ENCODE results near the gene SLC8A1.

- no peak for TF ChIP-seq RAD21 (IDR thresholded peaks at IDR 0.05; ENCODE audit: insufficient read depth, low read depth, low read length)
- no peak for TF ChIP-seq CTCF (IDR thresholded peaks at IDR 0.05 in 2 of 3, conservative IDR thresholded peaks at IDR 0.05 in 1 of 3; ENCODE audit: control insufficient read depth in 2 of 3, extremely low read depth in 1 of 3, insufficient read depth in 1 of 3, low read depth in 3 of 3, low read length in 3 of 3)
- TF ChIP-seq POLR2A (IDR thresholded peaks at IDR 0.05; ENCODE audit: low read depth, low read length) = no peak
- no peak for TF ChIP-seq CREB1 (IDR thresholded peaks at IDR 0.05; ENCODE audit: low read depth)
- no peak for TF ChIP-seq ATF7 (IDR thresholded peaks at IDR 0.05; ENCODE audit: low read depth)
- no peak for TF ChIP-seq TAF1 (IDR thresholded peaks at IDR 0.05; ENCODE audit: borderline replicate concordance, low read depth, low read length)
- no peak for TF ChIP-seq TCF7 (IDR thresholded peaks at IDR 0.05; ENCODE audit: borderline replicate concordance)
- TF ChIP-seq RFX5 (IDR thresholded peaks at IDR 0.05; ENCODE audit: low read depth, low read length) = no peak
- TF ChIP-seq ATF2 (IDR thresholded peaks at IDR 0.05; ENCODE audit: low read length) = no peak
- TF ChIP-seq STAT3 (IDR thresholded peaks at IDR 0.05; ENCODE audit: low read depth, low read length) = no peak
Observed at GRCh38 chr2:40477361-40477760, 25.5 kb upstream of the SLC8A1 start.

Measured in GM12878 (cell line).